Measurements from ENCODE around the gene ARV1.
"Not testable (repeated sequence)": the region's sequence is repeated elsewhere in the genome, so short reads cannot be mapped to it uniquely, and the experiment has no call there.

The ARV1 gene

GRCh38 chr1:231040800-231041718 is 62.2 kb downstream of the ARV1 start:
- H3K4me3 ChIP-seq (ENCODE audit: low read depth, low read length) = no peak overlapping the region; the same call in 1 of the 2 replicates
- no peak for TF ChIP-seq CTCF (IDR thresholded peaks at IDR 0.05; ENCODE audit: insufficient read depth, low read depth, low read length, missing control alignments)
- DNase-seq (ENCODE audit: low read depth) = no peak

DNA sequence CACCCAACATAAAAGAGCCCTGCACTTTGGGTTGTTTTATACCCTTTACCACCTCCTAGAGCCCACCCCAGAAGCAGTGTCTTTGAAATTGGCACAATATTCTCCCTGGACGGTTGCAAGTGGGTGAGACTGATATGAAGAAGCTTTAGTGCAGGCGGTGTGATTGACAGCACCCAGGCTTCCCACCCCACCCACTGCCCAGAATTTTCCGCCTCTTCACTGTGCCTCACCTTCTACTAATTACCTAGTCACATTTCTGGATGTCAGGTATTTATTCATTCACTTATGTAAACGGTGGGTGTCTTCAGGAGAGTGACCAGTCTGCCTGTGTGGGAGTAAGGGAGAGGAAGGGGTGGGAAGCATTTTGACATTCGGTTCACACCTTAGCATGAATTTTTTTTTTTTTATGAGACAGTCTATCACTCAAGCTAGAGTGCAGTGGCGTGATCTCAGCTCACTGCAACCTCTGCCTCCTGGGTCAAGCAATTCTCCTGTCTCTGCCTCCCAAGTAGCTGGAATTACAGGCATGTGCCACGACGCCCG is 62.9 kb downstream of the ARV1 start:
- DNase-seq (ENCODE audit: low read depth) = no peak
- no peak overlapping the region for H3K4me3 ChIP-seq (ENCODE audit: low read depth, low read length)
- TF ChIP-seq CTCF (IDR thresholded peaks at IDR 0.05; ENCODE audit: insufficient read depth, low read depth, low read length, missing control alignments) = no peak

DNA sequence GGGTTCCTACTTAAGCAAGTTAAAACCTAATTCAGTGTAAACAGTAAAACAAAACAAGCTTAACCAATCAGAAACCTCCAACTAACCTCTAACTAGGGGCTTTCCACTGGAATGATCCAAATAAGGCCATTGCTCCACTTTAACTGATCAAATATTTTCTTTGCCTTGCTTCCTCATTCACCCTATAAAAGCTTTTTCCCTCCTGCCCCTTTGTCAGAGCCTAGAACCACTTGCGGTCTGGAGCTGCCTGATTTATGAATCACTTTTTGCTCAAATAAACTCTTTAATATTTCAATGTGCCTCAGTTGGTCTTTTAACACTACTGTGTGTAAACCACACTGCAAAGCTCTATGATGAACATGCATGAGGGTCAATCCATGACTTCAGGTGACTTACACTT is 65.7 kb downstream of the ARV1 start:
- TF ChIP-seq CTCF (IDR thresholded peaks at IDR 0.05; ENCODE audit: insufficient read depth, low read depth, low read length, missing control alignments) = no peak

DNA sequence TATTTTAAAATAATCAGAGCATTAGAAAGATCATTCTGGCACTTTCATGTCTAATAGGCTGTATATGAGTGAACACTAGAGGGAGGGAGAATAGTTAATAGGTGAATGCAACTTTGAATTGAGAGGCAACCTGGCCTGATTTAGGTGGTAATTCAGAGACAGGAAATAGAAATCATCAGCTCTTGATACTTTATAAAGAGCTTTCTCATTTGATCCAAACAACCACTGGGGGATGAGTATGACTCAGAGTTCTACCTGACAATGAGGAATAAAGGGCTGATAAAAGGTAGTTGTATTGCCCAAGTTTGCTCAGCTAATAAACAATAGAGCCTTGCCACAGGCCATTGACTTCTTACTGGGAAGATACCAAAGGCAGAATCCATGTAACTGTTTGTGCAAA is 66.4 kb downstream of the ARV1 start:
- H3K4me3 ChIP-seq (ENCODE audit: low read depth, low read length) = no peak overlapping the region
- TF ChIP-seq CTCF (IDR thresholded peaks at IDR 0.05; ENCODE audit: insufficient read depth, low read depth, low read length, missing control alignments) = no peak
- DNase-seq (ENCODE audit: low read depth) = no peak

More for the DNA sequence above, 65.7 kb downstream of the ARV1 start:
- no peak for DNase-seq (ENCODE audit: low read depth)
- H3K4me3 ChIP-seq (ENCODE audit: low read depth, low read length) = no peak overlapping the region

GRCh38 chr1:231045921-231046729 is 67.2 kb downstream of the ARV1 start:
- DNase-seq (ENCODE audit: low read depth); H3K4me3 ChIP-seq (ENCODE audit: low read depth, low read length): not testable (repeated sequence)

- H3K4me3 ChIP-seq (ENCODE audit: low read depth, low read length) = no peak overlapping the region
- TF ChIP-seq CTCF (IDR thresholded peaks at IDR 0.05; ENCODE audit: insufficient read depth, low read depth, low read length, missing control alignments) = no peak
- DNase-seq (ENCODE audit: low read depth) = no peak
Measured at GRCh38 chr1:231046730-231047395, 68.0 kb downstream of the ARV1 start.

- not testable (repeated sequence) for H3K4me3 ChIP-seq (ENCODE audit: low read depth, low read length); DNase-seq (ENCODE audit: low read depth)
Measured at GRCh38 chr1:231047529-231047928, 68.6 kb downstream of the ARV1 start.

- DNase-seq (ENCODE audit: low read depth); H3K4me3 ChIP-seq (ENCODE audit: low read depth, low read length): not testable (repeated sequence)
Measured at GRCh38 chr1:231048419-231048818, 69.5 kb downstream of the ARV1 start.
